OCI-LY7 (cell line): ENCODE measurements around the gene ABI3BP.

Experiments used
- EZH2phosphoT487 ChIP-seq: fragments of 200-600 bp; sonication (generic); IDR thresholded peaks from 2 replicates; pipeline ENCODE4 v1.6.1; 2018; ENCODE audit warnings: low read depth, borderline replicate concordance, mild to moderate bottlenecking, mixed run types, antibody characterized with exemption, low read length, moderate library complexity, mixed read lengths
- TF ChIP-seq, protein P1 (sequence below): fragments of 200-600 bp; sonication (generic); conservative IDR thresholded peaks from 2 replicates; pipeline ENCODE4 v1.5.1; 2014; ENCODE audit warnings: mild to moderate bottlenecking, antibody characterized with exemption, low read length, moderate library complexity, mixed read lengths

DNA sequence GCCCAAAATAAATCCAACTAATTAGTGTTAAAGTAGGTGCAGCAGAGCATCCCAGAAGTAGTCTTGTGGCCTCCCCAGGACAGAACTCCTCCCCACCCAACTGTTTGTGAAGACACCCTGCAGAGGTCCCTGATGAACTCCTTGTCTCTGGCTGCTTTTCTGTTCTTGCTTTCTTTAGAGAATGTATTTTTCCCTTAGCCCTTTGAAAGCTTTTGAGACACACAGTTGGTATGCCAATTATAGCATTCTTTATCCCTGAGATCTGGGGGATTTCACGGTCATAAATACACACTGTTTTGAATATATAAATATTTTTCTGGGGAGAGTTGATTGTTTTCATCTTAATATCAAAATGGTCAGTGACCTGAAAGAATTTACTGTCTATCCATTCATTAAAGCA is 274.1 kb downstream of the ABI3BP start:
- TF ChIP-seq, protein P1, sequence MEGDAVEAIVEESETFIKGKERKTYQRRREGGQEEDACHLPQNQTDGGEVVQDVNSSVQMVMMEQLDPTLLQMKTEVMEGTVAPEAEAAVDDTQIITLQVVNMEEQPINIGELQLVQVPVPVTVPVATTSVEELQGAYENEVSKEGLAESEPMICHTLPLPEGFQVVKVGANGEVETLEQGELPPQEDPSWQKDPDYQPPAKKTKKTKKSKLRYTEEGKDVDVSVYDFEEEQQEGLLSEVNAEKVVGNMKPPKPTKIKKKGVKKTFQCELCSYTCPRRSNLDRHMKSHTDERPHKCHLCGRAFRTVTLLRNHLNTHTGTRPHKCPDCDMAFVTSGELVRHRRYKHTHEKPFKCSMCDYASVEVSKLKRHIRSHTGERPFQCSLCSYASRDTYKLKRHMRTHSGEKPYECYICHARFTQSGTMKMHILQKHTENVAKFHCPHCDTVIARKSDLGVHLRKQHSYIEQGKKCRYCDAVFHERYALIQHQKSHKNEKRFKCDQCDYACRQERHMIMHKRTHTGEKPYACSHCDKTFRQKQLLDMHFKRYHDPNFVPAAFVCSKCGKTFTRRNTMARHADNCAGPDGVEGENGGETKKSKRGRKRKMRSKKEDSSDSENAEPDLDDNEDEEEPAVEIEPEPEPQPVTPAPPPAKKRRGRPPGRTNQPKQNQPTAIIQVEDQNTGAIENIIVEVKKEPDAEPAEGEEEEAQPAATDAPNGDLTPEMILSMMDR = no peak
- no peak for TF ChIP-seq EZH2phosphoT487
